Heart right ventricle (tissue), 16 donors: ENCODE results near the gene GJD2. TPM values are rescaled to one million over a fixed set of nuclear protein-coding genes. Genes with fewer than 3 reads are reported as not detected.

Experiments
- ATAC-seq, 8 donors: fragments of 200-7000 bp; cut with Tn5 transposase; one replicate each; pipeline ENCODE4 v1.9.1; 2020; ENCODE audit warnings: mild to moderate bottlenecking in 8 of 8, moderate library complexity in 8 of 8, moderate number of reproducible peaks in 1 of 8
- DNase-seq, 2 donors: peaks; one replicate each; pipeline ENCODE4 v3.0.0-alpha.2; 2020
- H3K27ac ChIP-seq, 10 donors: fragments of 200-600 bp; sonication (generic) in 2 of 10; one replicate each; pipeline versions ENCODE4 v1.5.0 to v1.8.0; 2020 to 2022; ENCODE audit warnings: mild to moderate bottlenecking in 3 of 10
- H3K27me3 ChIP-seq, 7 donors: fragments of 200-600 bp; one replicate each; pipeline ENCODE4 v1.8.0; 2021 to 2022; ENCODE audit warnings: mild to moderate bottlenecking in 2 of 7
- H3K36me3 ChIP-seq, 9 donors: fragments of 200-600 bp; sonication (generic) in 1 of 9; one replicate each; pipeline versions ENCODE4 v1.5.0 to v1.8.0; 2020 to 2022; ENCODE audit warnings: mild to moderate bottlenecking in 2 of 9
- H3K4me1 ChIP-seq, 9 donors: fragments of 200-600 bp; sonication (generic) in 1 of 9; one replicate each; pipeline versions ENCODE4 v1.5.0 to v1.8.0; 2020 to 2022; ENCODE audit warnings: mild to moderate bottlenecking in 4 of 9
- H3K4me3 ChIP-seq, 10 donors: fragments of 200-600 bp; sonication (generic) in 2 of 10; one replicate each; pipeline versions ENCODE4 v1.5.0 to v1.8.0; 2020 to 2022; ENCODE audit warnings: mild to moderate bottlenecking in 7 of 10, moderate library complexity in 2 of 10
- H3K9me3 ChIP-seq, 11 donors: fragments of 200-600 bp in 10 of 11; sonication (generic) in 2 of 11; one replicate each; pipeline versions ENCODE4 v1.5.0 to v1.8.0; 2013 to 2022; ENCODE audit warnings: mild to moderate bottlenecking in 2 of 11, control low read depth in 1 of 11, moderate library complexity in 1 of 11
- WGBS, 2 donors: extraction: QIAGEN DNeasy Blood & Tissue Kit; methylation state at CpG; one replicate each; pipeline ENCODE4 v1.1.7; 2013; ENCODE audit warnings: inconsistent platforms in 1 of 2; 5-methylcytosine and 5-hydroxymethylcytosine counted together
- intact Hi-C, 10 donors: fragments of 100-400 bp; cut with DNase I; formaldehyde crosslinking; loops; one replicate each; pipeline versions ENCODE4 v1.11.1 to v1.14.2; 2022
- polyA plus RNA-seq, 2 donors: library from polyadenylated mRNA; stranded (reverse); fragments of 200-250 nt; gene quantifications; one replicate each; pipeline ENCODE4 v1.2.3, GENCODE V29; 2013
- total RNA-seq, 10 donors: library from RNA; stranded (reverse); fragmentation: NEBNext Ultra II Directional in 3 of 10; extraction: Animal tissue kit (Norgen Biotek cat#: 25700) in 3 of 10; gene quantifications; one replicate each; pipeline versions ENCODE4 v1.2.1 to v1.2.4, GENCODE V29; 2021 to 2023
- TF ChIP-seq, protein P1 (sequence below), 9 donors: fragments of 200-600 bp; sonication (generic) in 2 of 9; IDR thresholded peaks; one replicate each; pipeline versions ENCODE4 v1.5.0 to v1.8.0; 2021 to 2022; ENCODE audit warnings: antibody characterized with exemption in 9 of 9, mild to moderate bottlenecking in 5 of 9, moderate library complexity in 1 of 9
- donor health status: Arrhythmogenic right ventricular cardiomyopathy.
- donor health status: ischemic (EF 13 %, LVEDD 7.1; RV severe dilation, severe dysfunction).
- donor health status: healthy with polysubstance abuse.
- donor health status: DM: no; HTN: yes; CAD: no.
- donor health status: DM: no; HTN: no; CAD: no.
- donor health status: ischemic (EF 25% LVEDD 6.9; RV normal size, moderate dysfunction).
- donor health status: ischemic (EF 25% LVEDD 5.7; RV mildly dilated, moderate dysfunction).
- donor health status: healthy.
- donor health status: DM: yes; HTN: yes; CAD: no.
- donor health status: Ischemic cardiomyopathy.
- donor health status: ischemic (EF 35%, LVEDD 5.7; RV mildly dilated, moderate dysfunction).
- donor health status: nonischemic (EF 11% LVEDD 7.7; RV severe dilation, severe dysfunction).
- donor health status: DM: yes; HTN: yes; CAD: no.
- donor health status: PGD.
- donor health status: ischemic (EF 29% LVEDD 5.4; RV normal size, mild dysfunction).
- donor health status: nonischemic (EF 23%, LVEDD 6.1; RV moderate dilation, normal function).

The GJD2 gene
- total and polyA plus RNA-seq, 12 donors, result 0.01 to 0.13 (median 0.08) TPM; not detected in 7

DNA sequence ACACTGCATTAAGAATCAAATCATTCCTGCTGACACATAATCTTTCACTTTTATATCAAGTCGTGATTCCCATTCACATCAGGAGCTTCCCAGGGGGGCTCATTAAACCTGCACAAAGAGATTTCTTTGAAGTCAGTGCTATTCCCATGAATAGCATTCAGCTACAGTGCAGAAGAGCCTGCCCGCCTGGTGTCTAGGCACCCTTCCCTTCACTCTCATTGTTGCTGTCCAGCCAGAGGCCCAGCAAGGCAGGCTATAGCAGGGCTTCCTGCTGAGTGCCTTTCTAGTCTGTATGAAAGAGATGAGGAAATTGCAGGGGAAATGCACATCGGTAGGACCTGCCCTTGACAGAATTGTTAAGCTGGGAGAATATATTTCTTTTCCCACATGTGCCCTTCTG is 4.5 kb upstream of the GJD2 start:
- Histone ChIP-seq H3K4me1 (peaks cover 0 to 10% (median 3%) of the 10 kb centered on the region in 9 donors), H3K36me3 (no peaks in the 10 kb centered on the region), H3K27me3 (peaks cover 0 to 50% (median 37%) of the 10 kb centered on the region in 7 donors), H3K27ac (no peak overlapping the region), H3K9me3 (no peaks in the 10 kb centered on the region), H3K4me3 (no peak overlapping the region)
- DNase-seq (no peak), ATAC-seq (no peak)
- WGBS, 2 donors, result 50 to 63% methylated on average over 3 of the region's 3 CpGs
- TF ChIP-seq, protein P1, sequence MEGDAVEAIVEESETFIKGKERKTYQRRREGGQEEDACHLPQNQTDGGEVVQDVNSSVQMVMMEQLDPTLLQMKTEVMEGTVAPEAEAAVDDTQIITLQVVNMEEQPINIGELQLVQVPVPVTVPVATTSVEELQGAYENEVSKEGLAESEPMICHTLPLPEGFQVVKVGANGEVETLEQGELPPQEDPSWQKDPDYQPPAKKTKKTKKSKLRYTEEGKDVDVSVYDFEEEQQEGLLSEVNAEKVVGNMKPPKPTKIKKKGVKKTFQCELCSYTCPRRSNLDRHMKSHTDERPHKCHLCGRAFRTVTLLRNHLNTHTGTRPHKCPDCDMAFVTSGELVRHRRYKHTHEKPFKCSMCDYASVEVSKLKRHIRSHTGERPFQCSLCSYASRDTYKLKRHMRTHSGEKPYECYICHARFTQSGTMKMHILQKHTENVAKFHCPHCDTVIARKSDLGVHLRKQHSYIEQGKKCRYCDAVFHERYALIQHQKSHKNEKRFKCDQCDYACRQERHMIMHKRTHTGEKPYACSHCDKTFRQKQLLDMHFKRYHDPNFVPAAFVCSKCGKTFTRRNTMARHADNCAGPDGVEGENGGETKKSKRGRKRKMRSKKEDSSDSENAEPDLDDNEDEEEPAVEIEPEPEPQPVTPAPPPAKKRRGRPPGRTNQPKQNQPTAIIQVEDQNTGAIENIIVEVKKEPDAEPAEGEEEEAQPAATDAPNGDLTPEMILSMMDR (IDR thresholded peaks at IDR 0.05), result no peak
- intact Hi-C loops, result no loop called here

GRCh38 chr15:34757262-34757661 is 2.5 kb upstream of the GJD2 start:
- TF ChIP-seq, protein P1 (IDR thresholded peaks at IDR 0.05), result no peak
- Histone ChIP-seq H3K27me3 (peaks cover 0 to 69% (median 49%) of the 10 kb centered on the region in 7 donors), H3K4me1 (peaks cover 0 to 11% (median 3%) of the 10 kb centered on the region in 9 donors), H3K36me3 (no peaks in the 10 kb centered on the region), H3K4me3 (no peak overlapping the region), H3K9me3 (no peaks in the 10 kb centered on the region), H3K27ac (no peak overlapping the region)
- no peak for DNase-seq
- intact Hi-C loops, result no loop called here
- WGBS, 2 donors, result 72 to 82% methylated on average over 3 of the region's 3 CpGs
- no peak for ATAC-seq

- DNase-seq (no peak), ATAC-seq (no peak)
- Histone ChIP-seq H3K4me3 (peak overlapping the region in 4 of 10 donors; percentile 22 to 48 (median 46)), H3K9me3 (no peaks in the 10 kb centered on the region), H3K36me3 (no peaks in the 10 kb centered on the region), H3K27ac (no peak overlapping the region), H3K4me1 (peaks cover 0 to 11% (median 3%) of the 10 kb centered on the region in 9 donors), H3K27me3 (peaks cover 0 to 77% (median 53%) of the 10 kb centered on the region in 7 donors)
- 6 to 7% methylated on average over 11 of the region's 11 CpGs for WGBS, 2 donors
- TF ChIP-seq, protein P1 (IDR thresholded peaks at IDR 0.05), result no peak
- intact Hi-C loops, result no loop called here
Observed at GRCh38 chr15:34755419-34755773, 598 bp upstream of the GJD2 start.

- no peaks in the 10 kb centered on the region for H3K36me3 ChIP-seq
- intact Hi-C loops, result no loop called here
- TF ChIP-seq, protein P1 (IDR thresholded peaks at IDR 0.05), result no peak
- H3K27ac ChIP-seq, result no peak overlapping the region
- no peaks in the 10 kb centered on the region for H3K9me3 ChIP-seq
- peaks cover 0 to 73% (median 53%) of the 10 kb centered on the region in 7 donors for H3K27me3 ChIP-seq
- 4 to 6% methylated on average over 27 of the region's 27 CpGs for WGBS, 2 donors
- ATAC-seq (peak in 1 of 8 donors; percentile 53), DNase-seq (no peak)
- H3K4me1 ChIP-seq, result peaks cover 0 to 11% (median 3%) of the 10 kb centered on the region in 9 donors
- peak overlapping the region in 6 of 10 donors; percentile 22 to 48 (median 37) for H3K4me3 ChIP-seq
Observed at GRCh38 chr15:34754171-34754601, 612 bp downstream of the GJD2 start.
